ENCODE data around the gene CWC27. TPM values are rescaled to one million over a fixed set of nuclear protein-coding genes. Genes with fewer than 3 reads are reported as not detected.

CWC27 gene
- total and polyA plus RNA-seq, 9 of the 15 experiments (the other 6 are each of a cell fraction or from before 2014, with no cell fraction given) = 19.7 to 49.3 (median 38.3) TPM

DNA sequence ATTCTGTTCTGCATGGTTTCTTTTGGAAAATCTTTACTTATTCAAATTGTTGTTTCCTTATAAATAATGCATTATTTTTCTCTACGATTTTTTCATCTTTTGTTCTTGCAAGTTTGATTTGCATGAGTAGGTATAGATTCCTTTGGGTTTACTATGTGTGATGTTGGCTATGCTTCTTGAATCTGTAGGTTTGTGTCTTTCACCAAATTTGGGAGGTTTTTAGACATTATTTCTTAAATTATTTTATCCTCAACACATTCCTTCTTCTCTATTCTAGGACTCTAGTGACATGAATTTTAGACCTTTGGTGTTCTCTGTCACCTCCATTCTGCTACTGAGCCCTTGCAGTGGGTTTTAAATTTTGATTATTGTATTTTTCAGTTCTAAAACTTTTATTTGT, 219.0 kb downstream of the CWC27 start:
- BruUV-seq (replicated peaks) = no TSS peak
- no peak overlapping the region for H3K9ac ChIP-seq (ENCODE audit: insufficient read depth in 1 of 2, low read depth in 2 of 2, low read length in 2 of 2)
- in situ Hi-C loops (cut with MboI) (no loop called here), intact Hi-C loops (cut with micrococcal nuclease) (no loop called here)
- H4K20me1 ChIP-seq (replicated peaks; ENCODE audit: control insufficient read depth, insufficient read depth, low read length) = no peaks in the 10 kb centered on the region
- no peaks in the 10 kb centered on the region for H3K4me1 ChIP-seq (replicated peaks in 1 of 2; ENCODE audit: control insufficient read depth in 2 of 2, insufficient read depth in 2 of 2, low read length in 2 of 2)
- no peaks in the 10 kb centered on the region for H3K27me3 ChIP-seq (ENCODE audit: control insufficient read depth in 2 of 2, insufficient read depth in 2 of 2, low read length in 2 of 2)
- no peaks in the 10 kb centered on the region for H3K36me3 ChIP-seq (ENCODE audit: control insufficient read depth, insufficient read depth, low read length)
- H3K4me3 ChIP-seq = no peak overlapping the region
- no peaks in the 10 kb centered on the region for H3K79me2 ChIP-seq (ENCODE audit: control insufficient read depth, insufficient read depth, low read length)
- FAIRE-seq = no peak
- no peak overlapping the region for H2AFZ ChIP-seq (ENCODE audit: low read depth, low read length)
- ChIA-PET POLR2A (no interaction called here), CTCF (ENCODE audit: low intra/inter-chr PET ratio) (no interaction called here)
- DNase-seq (ENCODE audit: extremely low read depth in 1 of 4, low spot score in 3 of 4) = no peak
- WGBS (ENCODE audit: insufficient coverage, low coverage, missing lambda C conversion rate) = 46% methylated on average over 1 of the region's 1 CpG
- H3K27ac ChIP-seq (ENCODE audit: extremely low read depth, low read depth, low read length) = no peak overlapping the region
- H3K9me3 ChIP-seq (replicated peaks; ENCODE audit: control insufficient read depth, insufficient read depth, low read depth, low read length) = no peaks in the 10 kb centered on the region
- no peaks in the 10 kb centered on the region for H3K9me1 ChIP-seq (ENCODE audit: control insufficient read depth, insufficient read depth, low read length)
- H3K4me2 ChIP-seq (ENCODE audit: insufficient read depth, low read length) = no peak overlapping the region
- no peak for ATAC-seq
- no peak for TF ChIP-seq KDM2B (CRISPR knock-in tag; IDR thresholded peaks at IDR 0.05)
- no peak for TF ChIP-seq HIVEP1 (CRISPR knock-in tag; IDR thresholded peaks at IDR 0.05)
- TF ChIP-seq, protein P1, sequence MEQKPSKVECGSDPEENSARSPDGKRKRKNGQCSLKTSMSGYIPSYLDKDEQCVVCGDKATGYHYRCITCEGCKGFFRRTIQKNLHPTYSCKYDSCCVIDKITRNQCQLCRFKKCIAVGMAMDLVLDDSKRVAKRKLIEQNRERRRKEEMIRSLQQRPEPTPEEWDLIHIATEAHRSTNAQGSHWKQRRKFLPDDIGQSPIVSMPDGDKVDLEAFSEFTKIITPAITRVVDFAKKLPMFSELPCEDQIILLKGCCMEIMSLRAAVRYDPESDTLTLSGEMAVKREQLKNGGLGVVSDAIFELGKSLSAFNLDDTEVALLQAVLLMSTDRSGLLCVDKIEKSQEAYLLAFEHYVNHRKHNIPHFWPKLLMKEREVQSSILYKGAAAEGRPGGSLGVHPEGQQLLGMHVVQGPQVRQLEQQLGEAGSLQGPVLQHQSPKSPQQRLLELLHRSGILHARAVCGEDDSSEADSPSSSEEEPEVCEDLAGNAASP (IDR thresholded peaks at IDR 0.05) = no peak
- no peak for TF ChIP-seq MEF2A (IDR thresholded peaks at IDR 0.05; ENCODE audit: control insufficient read depth, low read depth, low read length)
- TF ChIP-seq NFIC (IDR thresholded peaks at IDR 0.05) = no peak
- TF ChIP-seq SIN3B (IDR thresholded peaks at IDR 0.05; ENCODE audit: low read depth) = no peak
- TF ChIP-seq KLF1 (tag; IDR thresholded peaks at IDR 0.05) = no peak
- TF ChIP-seq, protein P2, sequence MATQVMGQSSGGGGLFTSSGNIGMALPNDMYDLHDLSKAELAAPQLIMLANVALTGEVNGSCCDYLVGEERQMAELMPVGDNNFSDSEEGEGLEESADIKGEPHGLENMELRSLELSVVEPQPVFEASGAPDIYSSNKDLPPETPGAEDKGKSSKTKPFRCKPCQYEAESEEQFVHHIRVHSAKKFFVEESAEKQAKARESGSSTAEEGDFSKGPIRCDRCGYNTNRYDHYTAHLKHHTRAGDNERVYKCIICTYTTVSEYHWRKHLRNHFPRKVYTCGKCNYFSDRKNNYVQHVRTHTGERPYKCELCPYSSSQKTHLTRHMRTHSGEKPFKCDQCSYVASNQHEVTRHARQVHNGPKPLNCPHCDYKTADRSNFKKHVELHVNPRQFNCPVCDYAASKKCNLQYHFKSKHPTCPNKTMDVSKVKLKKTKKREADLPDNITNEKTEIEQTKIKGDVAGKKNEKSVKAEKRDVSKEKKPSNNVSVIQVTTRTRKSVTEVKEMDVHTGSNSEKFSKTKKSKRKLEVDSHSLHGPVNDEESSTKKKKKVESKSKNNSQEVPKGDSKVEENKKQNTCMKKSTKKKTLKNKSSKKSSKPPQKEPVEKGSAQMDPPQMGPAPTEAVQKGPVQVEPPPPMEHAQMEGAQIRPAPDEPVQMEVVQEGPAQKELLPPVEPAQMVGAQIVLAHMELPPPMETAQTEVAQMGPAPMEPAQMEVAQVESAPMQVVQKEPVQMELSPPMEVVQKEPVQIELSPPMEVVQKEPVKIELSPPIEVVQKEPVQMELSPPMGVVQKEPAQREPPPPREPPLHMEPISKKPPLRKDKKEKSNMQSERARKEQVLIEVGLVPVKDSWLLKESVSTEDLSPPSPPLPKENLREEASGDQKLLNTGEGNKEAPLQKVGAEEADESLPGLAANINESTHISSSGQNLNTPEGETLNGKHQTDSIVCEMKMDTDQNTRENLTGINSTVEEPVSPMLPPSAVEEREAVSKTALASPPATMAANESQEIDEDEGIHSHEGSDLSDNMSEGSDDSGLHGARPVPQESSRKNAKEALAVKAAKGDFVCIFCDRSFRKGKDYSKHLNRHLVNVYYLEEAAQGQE (IDR thresholded peaks at IDR 0.05; ENCODE audit: borderline replicate concordance) = no peak
- TF ChIP-seq, protein P2 (CRISPR knock-in tag; IDR thresholded peaks at IDR 0.05; ENCODE audit: low read depth) = no peak
- TF ChIP-seq TEAD2 (tag; IDR thresholded peaks at IDR 0.05) = no peak
- no peak for TF ChIP-seq MNT (conservative IDR thresholded peaks at IDR 0.05)

All from K562 (cell line).